Measurements from ENCODE around the gene FAM234B.
A peak's percentile ranks its signal among the peaks of the same experiment; 100 is the strongest.

GRCh38 chr12:12999959-13000615, 44.1 kb upstream of the FAM234B start, which contains the start of gene HEBP1:
- TF ChIP-seq CTCF (IDR thresholded peaks at IDR 0.05) = peak in 2 of 6 experiments; percentile 12 to 27
- peak; percentile 86 to 95 for TF ChIP-seq POLR2A (IDR thresholded peaks at IDR 0.05)
